HG02870 (cell line): ENCODE measurements around the gene GSTA3.
"Not testable (repeated sequence)": the region's sequence is repeated elsewhere in the genome, so short reads cannot be mapped to it uniquely, and the experiment has no call there.

Source experiments
- ATAC-seq: cut with Tn5 transposase; IDR thresholded peaks from one replicate; pipeline ENCODE4 v1.9.1; 2021; ENCODE audit warnings: mild to moderate bottlenecking, moderate library complexity; ENCODE audit not compliant: unreplicated experiment

GSTA3 gene

GRCh38 chr6:52909531-52909930 lies at the start of gene GSTA3:
Gene GSTA3 (minus strand): TSS chr6:52909698. CDS start chr6:52905834, 3,864 bp downstream.
- no peak for ATAC-seq

- ATAC-seq: no peak
Observed at GRCh38 chr6:52958546-52959255, 49.2 kb upstream of the GSTA3 start.

DNA sequence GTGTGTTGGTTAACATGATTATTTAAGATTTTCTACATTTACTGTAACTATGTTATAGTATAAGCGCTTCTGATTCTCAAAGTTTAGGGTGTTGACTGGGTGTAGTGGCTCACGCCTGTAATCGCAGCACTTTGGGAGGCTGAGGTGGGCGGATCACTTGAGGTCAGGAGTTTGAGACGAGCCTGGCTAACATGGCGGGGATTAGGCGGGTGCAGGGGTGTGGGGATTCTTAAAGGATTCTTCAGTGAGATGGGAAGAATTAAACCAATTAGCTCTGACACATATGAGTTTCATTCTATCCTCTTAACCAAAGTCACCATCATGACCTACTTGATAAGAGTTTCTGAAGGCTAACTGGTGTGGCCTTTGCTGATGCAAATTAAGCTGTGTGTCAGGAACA lies 46.4 kb upstream of the GSTA3 start:
- no peak for ATAC-seq

DNA sequence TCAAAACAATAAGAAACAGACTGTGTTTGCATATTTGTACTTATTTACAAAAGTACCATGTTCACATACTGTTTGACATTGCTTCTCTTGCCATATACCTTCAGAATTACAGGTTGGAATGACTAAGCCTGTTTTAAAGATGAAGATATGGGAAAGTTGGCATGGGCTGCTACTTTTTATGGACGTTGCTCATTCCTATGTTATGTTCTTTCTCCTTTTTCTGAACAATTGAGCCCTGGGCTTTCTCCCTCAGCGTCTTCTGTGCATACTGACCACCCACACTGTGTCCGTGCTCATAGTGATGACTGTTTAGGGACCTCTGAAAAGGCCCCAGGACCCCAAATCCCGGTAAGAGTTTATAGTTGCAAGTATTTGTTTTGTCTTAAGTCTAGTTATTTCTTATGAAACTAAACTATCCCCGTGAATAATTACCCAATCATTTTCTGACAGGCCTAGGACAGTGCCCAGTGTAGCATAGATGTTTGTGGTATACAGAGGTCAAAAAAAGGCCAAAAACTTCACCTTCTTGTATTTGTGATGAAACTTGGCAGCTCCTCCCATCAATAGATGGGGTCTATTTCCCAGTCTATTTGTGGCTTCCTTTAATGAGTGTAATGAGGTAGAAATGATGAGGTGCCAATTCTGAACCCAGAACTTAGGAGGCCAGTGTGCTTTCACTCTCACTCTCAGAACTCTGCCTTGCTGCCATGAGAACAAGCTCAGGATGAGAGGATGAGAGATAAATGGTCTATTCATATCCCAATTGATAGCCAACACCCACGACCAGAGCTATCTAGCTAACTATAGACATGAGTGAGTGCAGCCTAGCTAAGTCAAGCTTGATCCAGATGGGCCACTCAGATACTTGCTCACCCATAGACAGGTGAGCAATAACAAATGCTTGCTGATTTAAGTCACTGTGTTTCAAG lies 44.7 kb upstream of the GSTA3 start:
- ATAC-seq: no peak

- no peak for ATAC-seq
Observed at GRCh38 chr6:52946306-52946705, 36.8 kb upstream of the GSTA3 start.

- not testable (repeated sequence) for ATAC-seq
Observed at GRCh38 chr6:52942821-52943220, 33.3 kb upstream of the GSTA3 start.

- ATAC-seq: no peak
Observed at GRCh38 chr6:52942221-52942620, 32.7 kb upstream of the GSTA3 start.

DNA sequence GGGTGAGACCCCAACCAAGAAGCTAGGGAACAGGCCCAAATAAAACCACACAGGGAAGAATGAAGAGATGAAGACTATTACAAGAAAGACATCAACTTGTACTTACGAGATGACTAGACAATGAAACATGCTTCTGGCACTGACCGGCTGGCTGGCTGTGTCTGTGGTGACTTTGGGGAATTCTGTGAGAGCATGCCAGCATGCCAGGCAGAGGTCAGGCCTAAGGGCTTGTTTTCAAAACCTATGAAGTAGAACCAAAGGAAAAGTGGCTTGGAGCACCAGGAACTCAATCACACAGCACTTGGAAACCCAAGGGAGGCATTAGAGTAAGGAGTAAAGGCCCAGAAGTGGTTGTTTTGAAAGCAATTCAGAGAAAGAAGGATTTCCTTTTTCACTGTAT lies 28.4 kb upstream of the GSTA3 start:
- ATAC-seq: no peak

- ATAC-seq: no peak
Observed at GRCh38 chr6:52933778-52934177, 24.3 kb upstream of the GSTA3 start.

DNA sequence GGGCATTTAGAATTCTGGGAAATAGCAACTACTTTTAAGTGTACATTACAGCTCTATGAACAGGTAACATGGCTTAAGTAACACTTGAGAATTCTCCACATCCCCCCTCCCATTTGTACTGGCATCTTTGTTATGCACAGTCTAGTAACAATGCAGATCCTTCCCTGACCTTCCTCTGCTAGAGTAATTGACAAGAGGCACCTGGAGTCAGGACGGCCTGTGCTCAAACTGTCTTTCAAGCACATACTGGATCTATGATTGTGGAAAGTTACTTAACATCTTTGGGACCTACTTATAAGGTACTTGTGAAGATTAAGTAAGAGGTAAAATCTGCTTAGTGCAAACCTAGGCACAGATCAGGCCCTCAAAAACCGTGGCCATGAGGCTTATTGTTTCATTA lies 21.9 kb upstream of the GSTA3 start:
- no peak for ATAC-seq

GRCh38 chr6:52929321-52930164 lies 20.0 kb upstream of the GSTA3 start:
- ATAC-seq: no peak

- ATAC-seq: no peak
Observed at GRCh38 chr6:52927451-52927850, 18.0 kb upstream of the GSTA3 start.

GRCh38 chr6:52925919-52926792 lies 16.7 kb upstream of the GSTA3 start:
- no peak for ATAC-seq

DNA sequence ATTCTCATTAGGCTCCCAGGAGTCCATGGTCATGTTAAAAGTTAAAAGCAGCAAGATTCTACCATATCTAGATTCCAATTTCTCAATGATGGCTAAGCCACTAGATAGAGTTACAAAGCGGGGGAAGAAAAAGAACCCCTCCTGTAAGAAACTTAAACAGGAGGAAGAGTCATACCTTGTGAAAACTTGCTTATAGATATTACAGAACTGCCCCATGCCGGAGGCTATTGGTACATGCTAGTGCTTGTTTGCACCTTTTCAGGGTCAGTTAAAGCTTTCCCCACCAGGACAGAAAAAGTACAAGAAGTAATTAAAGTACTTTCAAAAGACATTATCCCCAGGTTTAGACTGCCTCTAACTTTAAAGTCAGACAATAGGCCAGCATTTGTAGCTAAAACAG lies 15.5 kb upstream of the GSTA3 start:
- no peak for ATAC-seq

DNA sequence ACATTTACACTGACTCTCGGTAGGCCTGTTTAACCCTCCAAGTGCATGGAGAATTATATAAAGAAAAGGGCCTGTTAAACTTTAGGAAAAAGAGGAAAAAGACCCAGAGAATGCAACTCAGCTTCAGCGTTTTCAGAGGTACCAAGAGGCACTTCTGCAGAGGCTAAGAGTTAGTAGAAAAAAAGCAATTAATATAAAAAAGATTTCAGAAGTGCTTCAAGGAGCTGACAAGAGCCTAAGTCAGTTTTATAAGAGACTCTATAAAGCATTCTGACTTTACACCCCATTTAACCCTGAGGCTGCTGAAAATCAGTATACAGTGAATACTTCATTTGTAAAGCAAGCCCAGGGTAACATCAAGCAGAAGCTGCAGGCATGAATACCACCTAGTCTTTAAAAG lies 14.2 kb upstream of the GSTA3 start:
- not testable (repeated sequence) for ATAC-seq

- ATAC-seq: no peak
Observed at GRCh38 chr6:52922161-52922560, 12.7 kb upstream of the GSTA3 start.

GRCh38 chr6:52921743-52922142 lies 12.2 kb upstream of the GSTA3 start:
- no peak for ATAC-seq

- not testable (repeated sequence) for ATAC-seq
Observed at GRCh38 chr6:52919511-52919910, 10.0 kb upstream of the GSTA3 start.

DNA sequence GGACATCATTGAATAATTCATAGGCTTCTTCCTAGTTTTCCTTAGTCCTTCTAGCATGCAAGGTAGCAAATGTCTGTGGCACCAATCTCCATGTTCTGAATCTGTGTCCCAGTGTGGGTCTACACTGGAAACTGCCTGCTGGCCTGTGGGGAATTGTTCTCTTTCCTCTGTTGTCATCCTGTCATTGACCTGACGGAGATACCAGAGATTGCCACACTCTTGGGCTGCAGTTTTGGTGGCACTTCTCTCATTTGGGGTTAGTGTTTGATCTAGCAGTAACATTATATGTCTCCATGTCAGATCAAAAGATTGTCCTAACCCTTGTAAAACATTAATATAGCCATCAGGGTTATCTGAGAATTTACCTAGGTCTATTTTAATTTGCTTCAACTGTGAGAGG lies 9.3 kb upstream of the GSTA3 start:
- ATAC-seq: not testable (repeated sequence)

DNA sequence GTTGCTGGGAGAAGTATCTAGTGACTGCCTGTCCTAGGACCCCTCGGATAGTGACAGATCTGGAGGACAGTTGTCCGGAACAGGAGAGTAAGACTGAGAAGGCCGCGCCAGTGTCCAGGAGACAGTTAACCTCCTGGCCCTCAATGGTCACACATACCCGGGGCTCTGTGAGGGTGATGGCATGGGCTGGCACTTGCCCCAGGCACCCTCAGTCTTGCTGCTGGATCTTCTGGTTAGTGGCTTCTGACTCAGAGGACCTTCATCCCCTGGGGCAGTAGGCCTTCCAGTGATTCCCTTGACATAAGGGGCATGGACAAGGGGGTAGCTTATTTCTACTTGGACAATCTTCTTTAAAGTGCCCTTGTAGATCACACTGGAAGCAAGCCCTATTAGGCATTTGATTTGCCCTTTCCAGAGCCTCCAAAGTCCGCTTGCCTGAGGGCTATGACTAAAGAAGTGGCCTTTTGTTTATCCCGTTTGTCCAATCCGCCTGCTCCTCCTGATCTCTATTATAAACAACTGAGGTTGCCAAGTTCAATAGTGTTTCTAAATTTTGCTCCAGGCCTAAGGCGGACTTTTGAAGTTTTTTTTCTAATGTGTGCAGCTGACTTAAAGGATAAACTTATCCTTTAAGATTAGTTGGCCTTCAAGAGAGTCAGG lies 8.7 kb upstream of the GSTA3 start:
- ATAC-seq: not testable (repeated sequence)
